GM12878 (cell line): ENCODE measurements around the gene DCAF8.

Experiments
- CTCF ChIP-seq, 3 experiments: IDR thresholded peaks in 2 of 3; conservative IDR thresholded peaks in 1 of 3; 2 replicates each; pipeline ENCODE4 v1.5.1; 2011; ENCODE audit warnings: low read depth in 3 of 3, low read length in 3 of 3, mild to moderate bottlenecking in 3 of 3, control low read depth in 2 of 3, moderate library complexity in 2 of 3, inconsistent platforms in 1 of 3, mixed read lengths in 1 of 3; ENCODE audit not compliant: control insufficient read depth in 2 of 3, insufficient read depth in 1 of 3; ENCODE audit errors: extremely low read depth in 1 of 3
- ZNF274 ChIP-seq: IDR thresholded peaks from one replicate; pipeline ENCODE4 v1.8.0; 2011; ENCODE audit not compliant: insufficient read length, insufficient read depth

GRCh38 chr1:160209321-160210046 lies 52.9 kb downstream of the DCAF8 start:
- TF ChIP-seq ZNF274 (no peak), CTCF (IDR thresholded peaks at IDR 0.05 in 2 of 3, conservative IDR thresholded peaks at IDR 0.05 in 1 of 3; ENCODE audit: control insufficient read depth in 2 of 3, extremely low read depth in 1 of 3, insufficient read depth in 1 of 3, low read depth in 3 of 3, low read length in 3 of 3) (no peak)
